Suprapubic skin (tissue), 4 donors: ENCODE data around the gene RHBDD1.

Experiments used
- CTCF ChIP-seq, 2 donors: fragments of 200-600 bp in 1 of 2; fragments of 450-650 bp in 1 of 2; sonication (generic) in 1 of 2; IDR thresholded peaks; one replicate each; pipeline ENCODE4 v1.5.1; 2016 to 2019; ENCODE audit warnings: antibody characterized with exemption in 2 of 2, mild to moderate bottlenecking in 1 of 2, moderate library complexity in 1 of 2
- EP300 ChIP-seq: sonication (generic); formaldehyde crosslinking; IDR thresholded peaks from one replicate; pipeline ENCODE4 v1.6.1; 2017; ENCODE audit warnings: antibody characterized with exemption
- POLR2A ChIP-seq, 2 donors: fragments of 450-650 bp; IDR thresholded peaks; one replicate each; pipeline ENCODE4 v1.6.1; 2017; ENCODE audit warnings: antibody characterized with exemption in 2 of 2, mild to moderate bottlenecking in 2 of 2, moderate library complexity in 2 of 2
- POLR2AphosphoS5 ChIP-seq, 3 donors: sonication (generic); formaldehyde crosslinking; IDR thresholded peaks; one replicate each; pipeline ENCODE4 v1.6.1; 2017; ENCODE audit warnings: antibody characterized with exemption in 3 of 3

- no peak for TF ChIP-seq EP300
- TF ChIP-seq CTCF (IDR thresholded peaks at IDR 0.05), result no peak
- no peak for TF ChIP-seq POLR2A (IDR thresholded peaks at IDR 0.05)
- TF ChIP-seq POLR2AphosphoS5 (IDR thresholded peaks at IDR 0.05), result no peak
Observed at GRCh38 chr2:226839161-226839560, 3.3 kb downstream of the RHBDD1 start.
